GM19035 (cell line): ENCODE measurements around the gene OR6C2.
"Not testable (repeated sequence)": the region's sequence is repeated elsewhere in the genome, so short reads cannot be mapped to it uniquely, and the experiment has no call there.

Experiments used
- ATAC-seq: cut with Tn5 transposase; IDR thresholded peaks from one replicate; pipeline ENCODE4 v1.9.1; 2021; ENCODE audit not compliant: unreplicated experiment

OR6C2 gene

GRCh38 chr12:55443776-55444175 lies at the start of gene OR6C2:
Gene OR6C2, plus strand, starts transcription at chr12:55444076. Its CDS starts 8,138 bp downstream, at chr12:55452214.
- ATAC-seq, result no peak

- ATAC-seq, result no peak
Observed at GRCh38 chr12:55396326-55396725, 47.5 kb upstream of the OR6C2 start.

- no peak for ATAC-seq
Observed at GRCh38 chr12:55400229-55400628, 43.6 kb upstream of the OR6C2 start, which contains the start of gene OR6C65. Gene OR6C65, plus strand, starts transcription at chr12:55400529. Its CDS starts 0 bp downstream, at chr12:55400529.

GRCh38 chr12:55407866-55408265 lies 36.0 kb upstream of the OR6C2 start:
- ATAC-seq, result no peak

GRCh38 chr12:55409133-55409532 lies 34.7 kb upstream of the OR6C2 start:
- ATAC-seq, result not testable (repeated sequence)

GRCh38 chr12:55412138-55412537 lies 31.7 kb upstream of the OR6C2 start:
- not testable (repeated sequence) for ATAC-seq

GRCh38 chr12:55413498-55414388 lies 30.1 kb upstream of the OR6C2 start:
- ATAC-seq, result not testable (repeated sequence)

GRCh38 chr12:55414396-55414823 lies 29.5 kb upstream of the OR6C2 start:
- ATAC-seq, result not testable (repeated sequence)

GRCh38 chr12:55414889-55415288 lies 29.0 kb upstream of the OR6C2 start:
- not testable (repeated sequence) for ATAC-seq

- ATAC-seq, result no peak
Observed at GRCh38 chr12:55416961-55417360, 26.9 kb upstream of the OR6C2 start.

- no peak for ATAC-seq
Observed at GRCh38 chr12:55420307-55420962, 23.4 kb upstream of the OR6C2 start.

GRCh38 chr12:55425954-55426353 lies 17.9 kb upstream of the OR6C2 start, which contains the start of gene OR6C76:
Gene OR6C76, plus strand, starts transcription at chr12:55426254. Its CDS starts 0 bp downstream, at chr12:55426254.
- ATAC-seq, result no peak

GRCh38 chr12:55428331-55429243 lies 15.3 kb upstream of the OR6C2 start:
- no peak for ATAC-seq

- not testable (repeated sequence) for ATAC-seq
Observed at GRCh38 chr12:55441233-55441632, 2.6 kb upstream of the OR6C2 start.

GRCh38 chr12:55445357-55445756 lies 1.5 kb downstream of the OR6C2 start:
- no peak for ATAC-seq

- no peak for ATAC-seq
Observed at GRCh38 chr12:55446326-55446725, 2.5 kb downstream of the OR6C2 start.

GRCh38 chr12:55448825-55449224 lies 4.9 kb downstream of the OR6C2 start:
- no peak for ATAC-seq

- ATAC-seq, result not testable (repeated sequence)
Observed at GRCh38 chr12:55464926-55465325, 21.1 kb downstream of the OR6C2 start.

- no peak for ATAC-seq
Observed at GRCh38 chr12:55467836-55468235, 24.0 kb downstream of the OR6C2 start.

- no peak for ATAC-seq
Observed at GRCh38 chr12:55469291-55469690, 25.4 kb downstream of the OR6C2 start.
